Skeletal muscle satellite cell (primary cell): ENCODE measurements around the gene ANK3.

Source experiments
- H3K27me3 ChIP-seq: 2 replicates; pipeline ENCODE4 v1.7.0; 2013; ENCODE audit warnings: low read length; ENCODE audit not compliant: control insufficient read depth, insufficient read depth
- H3K36me3 ChIP-seq: 2 replicates; pipeline ENCODE4 v1.7.0; 2013; ENCODE audit warnings: mild to moderate bottlenecking, control low read depth, low read length; ENCODE audit not compliant: insufficient read depth
- H3K4me1 ChIP-seq: 2 replicates; pipeline ENCODE4 v1.7.0; 2013; ENCODE audit warnings: low read length; ENCODE audit not compliant: control insufficient read depth, insufficient read depth
- H3K4me2 ChIP-seq: 2 replicates; pipeline ENCODE4 v1.7.0; 2013; ENCODE audit warnings: mild to moderate bottlenecking, low read length
- H3K4me3 ChIP-seq: 2 replicates; pipeline ENCODE4 v1.7.0; 2013; ENCODE audit warnings: low read length
- H3K9ac ChIP-seq: 2 replicates; pipeline ENCODE4 v1.7.0; 2013; ENCODE audit warnings: mild to moderate bottlenecking, low read depth, low read length, moderate library complexity
- H3K9me3 ChIP-seq: replicated peaks from 2 replicates; pipeline ENCODE4 v1.7.0; 2013; ENCODE audit warnings: mild to moderate bottlenecking, control low read depth, low read length

ANK3 gene

DNA sequence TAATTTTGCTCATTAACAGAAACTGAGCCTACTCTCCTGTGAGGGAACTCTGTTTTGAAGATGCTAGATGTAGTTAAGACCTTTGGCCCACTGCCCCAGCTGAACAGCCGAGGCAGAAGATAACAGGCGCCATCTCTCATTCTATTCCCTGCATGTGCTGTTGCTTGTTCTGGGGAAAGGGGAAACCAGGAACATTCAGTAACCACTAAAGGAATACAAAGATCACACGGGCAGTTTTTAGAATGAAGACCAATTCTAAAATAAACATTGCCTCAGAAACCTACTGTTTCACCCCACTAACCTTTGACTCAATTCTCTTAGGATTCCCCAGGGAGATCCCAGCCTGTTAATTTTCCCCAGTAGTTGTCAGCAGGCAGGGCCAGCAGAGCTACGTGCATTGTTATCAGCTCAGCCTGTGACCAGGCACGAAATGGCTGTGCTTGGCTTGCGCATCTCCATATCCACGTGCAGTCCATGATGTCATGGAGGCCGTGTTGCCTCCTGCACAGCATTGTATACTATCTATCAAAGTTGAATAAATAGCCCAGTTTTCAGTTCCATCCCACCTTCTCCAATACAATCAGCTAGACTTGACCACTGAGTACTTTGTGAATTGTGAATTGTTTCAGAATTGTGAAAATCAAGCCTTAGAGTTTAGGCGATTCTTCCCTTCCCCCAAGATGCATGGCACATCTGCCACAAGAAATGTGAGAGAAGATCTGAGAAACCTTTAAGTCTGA lies 36.0 kb downstream of the ANK3 start:
- H3K36me3 ChIP-seq, result no peaks in the 10 kb centered on the region
- H3K4me2 ChIP-seq, result peak overlapping the region; percentile 12
- H3K4me1 ChIP-seq, result peaks cover 28% of the 10 kb centered on the region
- H3K9ac ChIP-seq, result no peak overlapping the region
- H3K4me3 ChIP-seq, result no peak overlapping the region
- H3K27me3 ChIP-seq, result no peaks in the 10 kb centered on the region
- H3K9me3 ChIP-seq, result no peaks in the 10 kb centered on the region

DNA sequence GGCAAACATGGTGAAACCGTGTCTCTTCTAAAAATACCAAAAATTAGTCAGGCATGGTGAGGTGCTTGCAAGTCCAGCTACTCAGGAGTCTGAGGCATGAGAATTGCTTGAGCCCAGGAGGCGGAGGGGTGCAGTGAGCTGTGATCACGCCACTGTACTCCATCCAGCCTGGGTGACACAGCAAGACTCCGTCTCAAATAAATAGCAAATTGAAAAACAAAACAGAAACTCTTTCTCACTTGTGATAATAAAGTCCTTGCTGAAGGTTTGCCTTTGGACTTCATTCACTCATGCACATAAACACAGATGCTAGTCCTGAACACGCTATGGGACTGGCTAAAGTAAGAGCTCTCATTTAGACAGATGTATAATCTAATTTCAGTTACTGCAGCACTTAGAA lies 37.6 kb downstream of the ANK3 start:
- no peak overlapping the region for H3K4me2 ChIP-seq
- no peak overlapping the region for H3K9ac ChIP-seq
- peaks cover 28% of the 10 kb centered on the region for H3K4me1 ChIP-seq
- no peaks in the 10 kb centered on the region for H3K27me3 ChIP-seq
- no peak overlapping the region for H3K4me3 ChIP-seq
- no peaks in the 10 kb centered on the region for H3K36me3 ChIP-seq
- H3K9me3 ChIP-seq, result no peaks in the 10 kb centered on the region

DNA sequence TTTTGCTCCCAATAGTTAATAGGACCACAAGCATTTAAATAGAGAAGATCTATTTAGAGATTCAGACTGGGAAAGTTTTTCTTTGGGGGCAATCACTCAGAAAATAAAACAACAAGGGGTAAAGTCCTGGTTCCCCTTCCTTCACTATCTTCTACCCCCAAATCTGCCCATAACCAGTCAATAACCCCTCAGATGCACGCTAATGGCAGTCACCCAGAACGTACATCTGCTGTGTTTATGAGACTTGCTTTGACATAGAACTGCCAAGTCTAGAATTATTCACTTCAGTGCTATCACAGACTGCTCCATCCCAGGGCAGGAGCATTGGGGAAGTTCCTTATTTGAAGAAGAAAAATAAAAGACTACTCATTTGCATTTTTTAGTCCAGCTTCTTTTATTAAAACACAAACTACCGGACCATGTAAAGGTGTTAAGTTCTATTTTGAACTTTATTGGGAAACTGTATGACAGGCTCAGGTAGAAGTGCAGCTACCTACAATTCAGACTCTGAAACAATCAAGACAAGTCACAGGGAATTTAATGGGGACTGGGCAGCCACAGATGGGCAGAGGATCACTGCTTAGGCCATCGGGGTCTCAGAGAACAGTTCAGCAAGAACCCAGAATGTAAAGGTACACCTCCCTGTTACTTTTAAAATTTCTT lies 38.4 kb downstream of the ANK3 start:
- no peak overlapping the region for H3K4me2 ChIP-seq
- H3K27me3 ChIP-seq, result no peaks in the 10 kb centered on the region
- peaks cover 28% of the 10 kb centered on the region for H3K4me1 ChIP-seq
- no peak overlapping the region for H3K4me3 ChIP-seq
- H3K36me3 ChIP-seq, result no peaks in the 10 kb centered on the region
- H3K9ac ChIP-seq, result no peak overlapping the region
- no peaks in the 10 kb centered on the region for H3K9me3 ChIP-seq

DNA sequence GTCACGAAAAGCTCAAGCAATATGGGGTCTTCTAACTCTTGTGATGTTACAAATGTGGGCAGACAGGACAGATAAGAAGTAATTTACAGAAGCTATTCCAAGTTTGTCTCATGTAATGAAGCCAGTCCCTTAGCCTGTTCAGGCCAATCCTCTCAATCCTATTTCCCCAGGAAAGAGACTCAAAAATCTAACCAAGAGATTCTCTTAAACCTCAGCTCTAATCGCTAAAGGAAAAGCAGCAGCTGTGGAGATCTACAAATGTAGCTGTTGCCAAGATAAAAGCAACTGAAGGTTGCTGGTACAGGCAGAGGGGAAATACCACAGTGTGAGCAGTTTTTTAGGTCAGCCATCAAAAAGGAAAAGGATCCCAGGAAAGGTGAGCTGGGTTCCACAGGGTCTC lies 39.3 kb downstream of the ANK3 start:
- Histone ChIP-seq H3K9ac (no peak overlapping the region), H3K9me3 (no peaks in the 10 kb centered on the region), H3K36me3 (no peaks in the 10 kb centered on the region), H3K4me3 (no peak overlapping the region), H3K4me2 (no peak overlapping the region), H3K4me1 (peaks cover 28% of the 10 kb centered on the region), H3K27me3 (no peaks in the 10 kb centered on the region)

DNA sequence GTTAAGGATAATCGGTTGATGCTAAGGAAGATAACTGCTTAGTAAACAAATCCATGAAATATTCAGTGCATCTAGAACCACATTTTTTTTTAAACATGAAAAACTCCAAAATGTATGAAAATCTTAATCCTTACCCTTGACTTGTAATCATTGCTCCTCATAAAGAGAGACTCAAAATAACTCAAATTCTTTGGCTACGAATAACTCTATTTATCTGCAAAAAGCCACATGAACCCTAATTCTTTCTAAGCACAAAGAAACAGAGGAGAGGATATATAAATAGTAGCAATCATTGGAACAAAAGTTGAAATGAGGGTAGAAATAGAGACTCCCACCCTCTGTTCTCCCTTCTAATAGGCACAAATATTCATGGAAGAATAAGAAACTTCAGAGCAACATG lies 40.2 kb downstream of the ANK3 start:
- Histone ChIP-seq H3K4me3 (no peak overlapping the region), H3K4me1 (peaks cover 28% of the 10 kb centered on the region), H3K9ac (peak overlapping the region; percentile 25), H3K9me3 (no peaks in the 10 kb centered on the region), H3K4me2 (peak overlapping the region; percentile 28), H3K27me3 (no peaks in the 10 kb centered on the region), H3K36me3 (no peaks in the 10 kb centered on the region)

DNA sequence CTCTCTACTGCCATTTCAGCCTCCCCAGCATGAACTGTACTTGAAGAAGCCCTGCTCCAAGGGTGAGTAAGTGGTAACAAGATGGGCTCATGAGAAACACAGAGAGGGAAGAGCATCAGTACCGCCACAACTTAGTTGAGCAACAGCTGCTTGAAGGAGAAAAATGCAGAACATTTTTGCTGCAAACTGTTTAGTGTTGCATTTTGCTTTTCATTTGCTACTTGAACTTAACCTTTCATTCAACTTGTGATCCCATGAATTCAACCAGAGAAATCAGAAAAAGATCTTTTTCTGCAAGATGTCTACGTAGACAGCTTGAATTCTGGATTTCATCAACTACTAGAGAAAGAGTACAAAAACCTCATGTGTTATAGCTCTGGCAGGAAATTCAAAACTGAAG lies 40.7 kb downstream of the ANK3 start:
- no peaks in the 10 kb centered on the region for H3K27me3 ChIP-seq
- H3K4me3 ChIP-seq, result no peak overlapping the region
- H3K4me2 ChIP-seq, result no peak overlapping the region
- H3K4me1 ChIP-seq, result peaks cover 28% of the 10 kb centered on the region
- no peaks in the 10 kb centered on the region for H3K9me3 ChIP-seq
- H3K36me3 ChIP-seq, result no peaks in the 10 kb centered on the region
- H3K9ac ChIP-seq, result no peak overlapping the region

DNA sequence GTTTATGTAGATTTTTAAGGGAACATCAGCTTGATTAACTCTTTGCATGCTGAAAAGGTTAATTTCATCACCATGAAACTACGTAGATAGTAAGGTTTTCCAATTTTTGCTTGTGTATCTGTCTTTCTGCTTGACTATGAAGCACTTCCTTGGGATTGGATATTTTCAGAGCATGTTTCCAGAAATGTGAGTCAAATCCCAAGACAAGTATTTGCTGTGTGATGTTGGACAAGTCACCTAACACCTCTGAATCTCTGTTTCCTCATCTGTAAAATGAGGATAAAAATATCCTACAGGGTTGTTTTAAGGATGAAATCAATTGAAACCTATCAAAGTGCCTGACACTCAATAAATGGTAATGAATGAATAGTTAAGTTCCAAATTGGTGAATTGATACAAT lies 42.4 kb downstream of the ANK3 start:
- Histone ChIP-seq H3K9ac (no peak overlapping the region), H3K4me1 (peaks cover 24% of the 10 kb centered on the region), H3K4me3 (no peak overlapping the region), H3K27me3 (no peaks in the 10 kb centered on the region), H3K36me3 (no peaks in the 10 kb centered on the region), H3K9me3 (no peaks in the 10 kb centered on the region), H3K4me2 (no peak overlapping the region)

DNA sequence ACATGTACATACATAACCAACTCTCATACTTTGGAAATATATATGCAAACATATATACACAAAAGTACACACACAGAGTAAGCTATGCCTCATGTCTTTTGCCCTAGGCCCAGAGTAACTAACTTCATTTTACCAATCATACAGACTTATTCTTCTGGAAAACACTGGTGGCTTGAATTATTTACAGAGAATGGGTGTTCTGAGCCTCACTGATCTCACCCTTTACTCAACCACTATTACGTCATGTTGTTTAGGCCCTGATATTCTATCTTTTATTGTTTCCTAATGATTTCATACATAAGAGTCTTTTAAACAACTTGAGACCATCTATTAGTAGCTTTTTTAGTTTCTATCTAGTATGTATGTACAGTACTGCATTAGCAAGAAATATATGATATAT lies 43.0 kb downstream of the ANK3 start:
- Histone ChIP-seq H3K36me3 (no peaks in the 10 kb centered on the region), H3K27me3 (no peaks in the 10 kb centered on the region), H3K4me3 (no peak overlapping the region), H3K9ac (no peak overlapping the region), H3K9me3 (no peaks in the 10 kb centered on the region), H3K4me2 (no peak overlapping the region), H3K4me1 (peaks cover 24% of the 10 kb centered on the region)

DNA sequence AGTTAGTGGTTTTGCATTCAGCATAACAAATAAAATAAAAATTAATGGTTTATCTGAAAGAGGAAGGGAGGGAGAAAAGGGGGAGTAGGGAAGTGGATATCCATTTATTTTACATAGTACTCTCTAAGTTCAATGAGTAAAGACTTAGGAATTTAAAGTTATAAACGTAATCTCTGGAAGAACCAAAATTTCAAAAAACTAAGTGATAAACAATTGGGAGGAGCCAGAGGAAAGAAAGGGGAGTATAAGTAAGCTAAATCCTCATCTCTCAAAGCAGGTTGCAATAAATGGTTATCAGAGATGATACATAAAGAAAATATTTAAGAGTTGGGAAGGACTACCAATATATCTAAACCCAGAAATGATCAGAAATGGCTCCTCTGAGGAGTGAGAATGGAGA lies 46.4 kb downstream of the ANK3 start:
- H3K4me2 ChIP-seq, result no peak overlapping the region

DNA sequence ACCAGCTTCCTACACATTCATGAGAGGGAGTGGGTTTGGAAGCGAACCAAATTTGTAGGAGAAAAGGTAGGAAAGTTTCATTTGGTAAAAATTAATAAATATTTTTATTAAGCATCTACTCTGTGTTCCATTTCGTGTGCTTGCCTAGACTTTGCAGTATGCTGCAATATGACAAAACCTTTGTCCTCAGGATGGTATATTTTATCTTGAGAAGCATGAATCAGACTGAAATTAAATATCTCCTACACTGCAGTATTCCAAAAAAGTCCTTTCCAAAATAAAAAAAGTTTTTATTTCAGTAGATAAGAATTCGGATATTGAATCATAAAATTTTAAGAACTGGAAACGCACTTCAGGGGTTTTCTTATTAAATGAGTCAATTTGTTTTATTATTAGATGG lies 47.7 kb downstream of the ANK3 start:
- no peaks in the 10 kb centered on the region for H3K9me3 ChIP-seq
- peaks cover 3% of the 10 kb centered on the region for H3K4me1 ChIP-seq
- H3K27me3 ChIP-seq, result no peaks in the 10 kb centered on the region
- H3K36me3 ChIP-seq, result no peaks in the 10 kb centered on the region
- H3K9ac ChIP-seq, result no peak overlapping the region
- H3K4me3 ChIP-seq, result no peak overlapping the region
- H3K4me2 ChIP-seq, result no peak overlapping the region

More for the DNA sequence above, 46.4 kb downstream of the ANK3 start:
- H3K27me3 ChIP-seq, result no peaks in the 10 kb centered on the region
- no peak overlapping the region for H3K4me3 ChIP-seq
- H3K9me3 ChIP-seq, result no peaks in the 10 kb centered on the region
- no peaks in the 10 kb centered on the region for H3K36me3 ChIP-seq
- H3K9ac ChIP-seq, result no peak overlapping the region
- peaks cover 3% of the 10 kb centered on the region for H3K4me1 ChIP-seq

DNA sequence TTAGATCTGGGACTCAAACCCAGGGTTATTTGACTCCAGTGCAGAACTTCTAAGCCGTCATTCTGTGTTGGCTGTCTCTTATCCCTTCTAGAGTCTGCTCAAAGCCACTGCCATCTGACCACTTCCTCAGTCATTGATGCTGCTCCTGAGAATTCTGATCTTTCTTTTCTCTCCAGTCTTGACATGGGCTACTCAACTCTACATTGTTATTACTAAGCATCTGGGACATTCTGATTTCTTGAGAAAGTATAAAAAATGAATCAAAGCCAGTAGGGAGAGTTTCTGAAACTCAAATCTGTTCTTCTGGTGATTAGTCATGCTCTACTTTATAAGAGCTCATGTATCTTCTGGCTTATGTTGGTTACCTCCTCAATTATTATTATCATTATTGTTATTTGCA lies 48.7 kb downstream of the ANK3 start:
- no peaks in the 10 kb centered on the region for H3K36me3 ChIP-seq
- no peak overlapping the region for H3K4me3 ChIP-seq
- peaks cover 3% of the 10 kb centered on the region for H3K4me1 ChIP-seq
- H3K9me3 ChIP-seq, result no peaks in the 10 kb centered on the region
- no peak overlapping the region for H3K9ac ChIP-seq
- H3K4me2 ChIP-seq, result no peak overlapping the region
- no peaks in the 10 kb centered on the region for H3K27me3 ChIP-seq

DNA sequence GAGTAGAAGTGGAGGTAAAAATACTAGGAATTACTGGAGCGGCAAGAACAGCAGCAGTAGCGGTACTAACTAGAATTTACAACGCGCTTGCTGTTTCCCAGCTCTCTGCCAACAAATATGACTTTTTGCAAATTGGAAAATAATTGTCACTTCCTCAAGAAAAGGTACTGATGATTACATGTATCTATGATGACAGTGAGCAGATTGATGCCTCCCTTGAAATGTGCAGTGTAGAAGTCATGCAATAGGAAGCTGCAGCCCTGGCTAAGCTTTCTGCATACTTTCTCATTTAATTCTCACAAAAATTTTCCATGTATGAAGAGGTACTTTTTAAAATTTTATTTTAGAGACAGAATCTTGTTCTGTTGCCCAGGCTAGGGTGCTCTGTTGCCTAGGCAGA lies 49.9 kb downstream of the ANK3 start:
- H3K9me3 ChIP-seq, result no peaks in the 10 kb centered on the region
- H3K4me2 ChIP-seq, result no peak overlapping the region
- peaks cover 3% of the 10 kb centered on the region for H3K4me1 ChIP-seq
- no peaks in the 10 kb centered on the region for H3K27me3 ChIP-seq
- H3K36me3 ChIP-seq, result no peaks in the 10 kb centered on the region
- H3K4me3 ChIP-seq, result no peak overlapping the region
- H3K9ac ChIP-seq, result no peak overlapping the region
